ENCODE data around the gene IDH2.

The IDH2 gene

GRCh38 chr15:90106522-90107117 is 4.4 kb upstream of the IDH2 start:
- Histone ChIP-seq H3K27me3 (ENCODE audit: insufficient read depth, low read depth) (no peaks in the 10 kb centered on the region), H3K36me3 (ENCODE audit: insufficient read depth) (no peaks in the 10 kb centered on the region), H3K27ac (no peak overlapping the region), H3K9ac (no peak overlapping the region), H3K79me2 (ENCODE audit: insufficient read depth, low read depth) (no peaks in the 10 kb centered on the region), H4K20me1 (ENCODE audit: insufficient read depth) (no peaks in the 10 kb centered on the region), H3K4me2 (no peak overlapping the region), H3K4me3 (IDR thresholded peaks at IDR 0.05; ENCODE audit: insufficient read depth, low read depth, low read length) (no peak overlapping the region), H3K4me1 (ENCODE audit: low read depth, poor library complexity, severe bottlenecking) (no peaks in the 10 kb centered on the region), H2AFZ (ENCODE audit: low read depth) (no peak overlapping the region)
- TF ChIP-seq, protein P1, sequence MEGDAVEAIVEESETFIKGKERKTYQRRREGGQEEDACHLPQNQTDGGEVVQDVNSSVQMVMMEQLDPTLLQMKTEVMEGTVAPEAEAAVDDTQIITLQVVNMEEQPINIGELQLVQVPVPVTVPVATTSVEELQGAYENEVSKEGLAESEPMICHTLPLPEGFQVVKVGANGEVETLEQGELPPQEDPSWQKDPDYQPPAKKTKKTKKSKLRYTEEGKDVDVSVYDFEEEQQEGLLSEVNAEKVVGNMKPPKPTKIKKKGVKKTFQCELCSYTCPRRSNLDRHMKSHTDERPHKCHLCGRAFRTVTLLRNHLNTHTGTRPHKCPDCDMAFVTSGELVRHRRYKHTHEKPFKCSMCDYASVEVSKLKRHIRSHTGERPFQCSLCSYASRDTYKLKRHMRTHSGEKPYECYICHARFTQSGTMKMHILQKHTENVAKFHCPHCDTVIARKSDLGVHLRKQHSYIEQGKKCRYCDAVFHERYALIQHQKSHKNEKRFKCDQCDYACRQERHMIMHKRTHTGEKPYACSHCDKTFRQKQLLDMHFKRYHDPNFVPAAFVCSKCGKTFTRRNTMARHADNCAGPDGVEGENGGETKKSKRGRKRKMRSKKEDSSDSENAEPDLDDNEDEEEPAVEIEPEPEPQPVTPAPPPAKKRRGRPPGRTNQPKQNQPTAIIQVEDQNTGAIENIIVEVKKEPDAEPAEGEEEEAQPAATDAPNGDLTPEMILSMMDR (conservative IDR thresholded peaks at IDR 0.05; ENCODE audit: low read depth, low read length) = no peak

DNA sequence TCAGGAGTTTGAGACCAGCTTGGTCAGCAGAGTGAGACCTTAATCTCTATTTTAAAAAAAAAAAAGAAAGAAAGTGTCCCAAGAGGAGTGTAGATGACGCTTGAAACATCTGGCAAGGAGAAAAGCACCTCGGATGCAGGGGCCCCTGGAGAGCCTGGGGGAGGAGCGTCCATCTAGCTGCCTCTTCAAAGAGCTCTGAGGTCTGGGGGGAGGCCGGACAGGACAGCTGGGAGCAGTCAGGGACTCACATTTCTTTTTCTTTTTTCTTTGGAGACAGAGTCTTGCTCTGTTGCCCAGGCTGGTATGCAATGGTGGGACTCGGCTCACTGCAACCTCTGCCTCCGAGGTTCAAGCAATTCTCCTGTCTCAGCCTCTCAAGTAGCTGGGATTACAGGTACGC is 3.3 kb upstream of the IDH2 start:
- Histone ChIP-seq H3K4me2 (no peak overlapping the region), H3K4me3 (IDR thresholded peaks at IDR 0.05; ENCODE audit: insufficient read depth, low read depth, low read length) (no peak overlapping the region), H3K27ac (no peak overlapping the region), H4K20me1 (ENCODE audit: insufficient read depth) (no peaks in the 10 kb centered on the region), H3K79me2 (ENCODE audit: insufficient read depth, low read depth) (no peaks in the 10 kb centered on the region), H3K9ac (no peak overlapping the region), H3K36me3 (ENCODE audit: insufficient read depth) (no peaks in the 10 kb centered on the region), H2AFZ (ENCODE audit: low read depth) (no peak overlapping the region), H3K4me1 (ENCODE audit: low read depth, poor library complexity, severe bottlenecking) (peaks cover 3% of the 10 kb centered on the region), H3K27me3 (ENCODE audit: insufficient read depth, low read depth) (no peaks in the 10 kb centered on the region)
- TF ChIP-seq, protein P1 (conservative IDR thresholded peaks at IDR 0.05; ENCODE audit: low read depth, low read length) = no peak

DNA sequence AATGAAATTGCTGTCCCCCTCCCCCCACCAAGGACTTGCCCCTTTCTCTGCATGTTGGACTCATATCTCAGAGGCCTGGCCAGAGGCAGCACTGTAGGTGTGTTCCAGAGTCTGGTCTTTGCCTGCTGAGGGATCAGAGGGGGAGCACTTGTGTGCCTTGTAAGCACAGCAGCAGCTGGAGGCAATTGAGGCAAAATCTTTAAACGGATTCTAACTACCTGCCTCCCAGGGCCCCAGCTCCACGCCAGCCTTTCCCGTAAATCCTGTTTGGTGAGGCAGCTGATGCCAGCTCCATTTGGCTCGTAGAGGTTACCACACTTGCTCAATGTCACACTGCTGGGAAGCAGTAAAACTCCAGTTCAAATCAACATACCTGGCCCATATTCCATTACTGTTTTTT is 2.3 kb upstream of the IDH2 start:
- Histone ChIP-seq H3K36me3 (ENCODE audit: insufficient read depth) (no peaks in the 10 kb centered on the region), H3K27ac (no peak overlapping the region), H2AFZ (ENCODE audit: low read depth) (no peak overlapping the region), H4K20me1 (ENCODE audit: insufficient read depth) (no peaks in the 10 kb centered on the region), H3K4me2 (no peak overlapping the region), H3K27me3 (ENCODE audit: insufficient read depth, low read depth) (no peaks in the 10 kb centered on the region), H3K79me2 (ENCODE audit: insufficient read depth, low read depth) (no peaks in the 10 kb centered on the region), H3K4me3 (IDR thresholded peaks at IDR 0.05; ENCODE audit: insufficient read depth, low read depth, low read length) (no peak overlapping the region), H3K4me1 (ENCODE audit: low read depth, poor library complexity, severe bottlenecking) (peaks cover 13% of the 10 kb centered on the region), H3K9ac (no peak overlapping the region)
- TF ChIP-seq, protein P1 (conservative IDR thresholded peaks at IDR 0.05; ENCODE audit: low read depth, low read length) = no peak

DNA sequence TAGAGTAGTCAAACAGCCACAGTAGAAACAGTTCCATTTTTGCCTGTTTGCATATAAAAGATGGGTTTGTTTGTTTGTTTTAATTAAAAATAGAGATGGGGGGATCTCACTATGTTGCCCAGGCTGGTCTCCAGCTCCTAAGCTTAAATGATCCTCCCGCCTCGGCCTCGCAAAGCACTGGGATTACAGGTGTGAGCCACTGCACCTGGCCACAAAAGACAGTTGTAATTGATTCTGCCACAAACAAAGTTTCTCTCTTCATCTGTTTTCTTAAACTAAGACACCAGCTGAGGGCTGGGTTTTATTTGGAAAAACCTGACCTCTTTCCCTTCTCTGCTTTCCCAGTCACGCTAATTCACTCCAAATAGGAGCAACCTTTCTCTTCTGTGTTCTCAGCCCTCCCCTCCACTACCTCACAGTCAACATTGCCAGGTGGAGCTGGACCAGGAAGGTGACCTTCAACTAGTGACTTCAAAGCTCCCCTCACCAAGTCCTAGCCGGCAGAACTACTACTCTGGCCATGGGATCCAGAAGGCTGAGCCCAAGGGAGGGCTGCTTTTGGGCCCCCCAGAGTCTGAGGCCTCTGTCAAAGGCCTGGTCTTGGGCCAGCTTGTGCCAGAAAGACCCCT is 1.5 kb upstream of the IDH2 start:
- TF ChIP-seq, protein P1 (conservative IDR thresholded peaks at IDR 0.05; ENCODE audit: low read depth, low read length) = no peak
- Histone ChIP-seq H4K20me1 (ENCODE audit: insufficient read depth) (no peaks in the 10 kb centered on the region), H3K4me1 (ENCODE audit: low read depth, poor library complexity, severe bottlenecking) (peaks cover 20% of the 10 kb centered on the region), H3K36me3 (ENCODE audit: insufficient read depth) (no peaks in the 10 kb centered on the region), H3K9ac (no peak overlapping the region), H3K27ac (no peak overlapping the region), H3K4me3 (IDR thresholded peaks at IDR 0.05; ENCODE audit: insufficient read depth, low read depth, low read length) (no peak overlapping the region), H3K79me2 (ENCODE audit: insufficient read depth, low read depth) (no peaks in the 10 kb centered on the region), H3K27me3 (ENCODE audit: insufficient read depth, low read depth) (no peaks in the 10 kb centered on the region), H3K4me2 (no peak overlapping the region), H2AFZ (ENCODE audit: low read depth) (no peak overlapping the region)
